Thyroid gland (tissue), 4 donors: Measurements from ENCODE around the gene EPB41. TPM values are rescaled to one million over a fixed set of nuclear protein-coding genes. Genes with fewer than 3 reads are reported as not detected.

Source experiments
- DNase-seq, 2 donors: peaks; one replicate each; pipeline ENCODE4 v3.0.0-alpha.2; 2019
- H3K27ac ChIP-seq, 3 donors: fragments of 200-600 bp; sonication (generic); 1 replicate in 2 of 3; 2 replicates in 1 of 3; pipeline ENCODE4 v1.5.1; 2016 to 2019; ENCODE audit warnings: mild to moderate bottlenecking in 1 of 3, moderate library complexity in 1 of 3
- H3K27me3 ChIP-seq: fragments of 200-600 bp; sonication (generic); one replicate; pipeline ENCODE4 v1.5.1; 2019
- H3K36me3 ChIP-seq, 2 donors: fragments of 200-600 bp; sonication (generic); one replicate each; pipeline ENCODE4 v1.5.1; 2016 to 2019
- H3K4me1 ChIP-seq, 2 donors: fragments of 200-600 bp; sonication (generic); one replicate each; pipeline ENCODE4 v1.5.1; 2017 to 2019
- H3K4me3 ChIP-seq, 3 donors: fragments of 200-600 bp; sonication (generic); replicated peaks in 1 of 3; 1 replicate in 2 of 3; 2 replicates in 1 of 3; pipeline ENCODE4 v1.5.1; 2016; ENCODE audit warnings: mild to moderate bottlenecking in 1 of 3
- H3K9me3 ChIP-seq: fragments of 200-600 bp; sonication (generic); one replicate; pipeline ENCODE4 v1.5.1; 2017
- CTCF ChIP-seq, 6 experiments: fragments of 200-600 bp in 3 of 6; fragments of 450-650 bp in 3 of 6; sonication (generic) in 3 of 6; IDR thresholded peaks; one replicate each; pipeline ENCODE4 v1.5.1; 2016 to 2019; ENCODE audit warnings: antibody characterized with exemption in 6 of 6, mild to moderate bottlenecking in 2 of 6, inconsistent platforms in 1 of 6, moderate library complexity in 1 of 6
- POLR2A ChIP-seq, 2 donors: fragments of 450-650 bp; IDR thresholded peaks; one replicate each; pipeline ENCODE4 v1.6.1; 2017; ENCODE audit warnings: antibody characterized with exemption in 2 of 2, mild to moderate bottlenecking in 2 of 2, moderate library complexity in 1 of 2
- WGBS, 2 donors: methylation state at CpG; one replicate each; pipeline ENCODE4 v1.1.5; 2017; 5-methylcytosine and 5-hydroxymethylcytosine counted together
- intact Hi-C: fragments of 100-400 bp; cut with DNase I; formaldehyde crosslinking; loops from one replicate; pipeline ENCODE4 v1.15.1; 2023
- total RNA-seq, 4 donors: library from RNA; depleted of rRNA; stranded (reverse); fragments of >200 nt; gene quantifications; one replicate each; pipeline ENCODE4 v1.2.3, GENCODE V29; 2016

Gene EPB41
- total RNA-seq, 4 donors from 2014 or later, result 59.7 to 102 (median 80.2) TPM

- Histone ChIP-seq H3K4me1 (peaks cover 12 to 17% of the 10 kb centered on the region in 2 donors), H3K4me3 (no peak overlapping the region), H3K27me3 (no peaks in the 10 kb centered on the region), H3K27ac (no peak overlapping the region), H3K36me3 (peaks cover 75 to 79% of the 10 kb centered on the region in 2 donors), H3K9me3 (no peaks in the 10 kb centered on the region)
- no peak for TF ChIP-seq CTCF (IDR thresholded peaks at IDR 0.05)
- TF ChIP-seq POLR2A (IDR thresholded peaks at IDR 0.05), result no peak
- intact Hi-C loops, result no loop called here
- WGBS, 2 donors, result 94 to 96% methylated on average over 8 of the region's 8 CpGs
- no peak for DNase-seq
These were observed 237.9 kb downstream of the EPB41 start for GRCh38 chr1:29152046-29152805.

GRCh38 chr1:29156543-29157268, 242.3 kb downstream of the EPB41 start:
- no peak overlapping the region for H3K4me3 ChIP-seq
- peaks cover 42 to 58% of the 10 kb centered on the region in 2 donors for H3K36me3 ChIP-seq
- intact Hi-C loops, result no loop called here
- peak overlapping the region in 2 of 3 donors; percentile 35 to 36 for H3K27ac ChIP-seq
- no peaks in the 10 kb centered on the region for H3K27me3 ChIP-seq
- peak in 1 of 2 donors; percentile 26 for DNase-seq
- no peak for TF ChIP-seq POLR2A (IDR thresholded peaks at IDR 0.05)
- TF ChIP-seq CTCF (IDR thresholded peaks at IDR 0.05), result no peak
- WGBS, 2 donors, result 45 to 48% methylated on average over 10 of the region's 10 CpGs
- no peaks in the 10 kb centered on the region for H3K9me3 ChIP-seq
- H3K4me1 ChIP-seq, result peaks cover 17 to 23% of the 10 kb centered on the region in 2 donors

- no peak overlapping the region for H3K4me3 ChIP-seq
- WGBS, 2 donors, result 69% methylated on average over 3 of the region's 3 CpGs
- TF ChIP-seq POLR2A (IDR thresholded peaks at IDR 0.05) (no peak), CTCF (IDR thresholded peaks at IDR 0.05) (no peak)
- no peak for DNase-seq
- no peaks in the 10 kb centered on the region for H3K27me3 ChIP-seq
- intact Hi-C loops, result no loop called here
- H3K27ac ChIP-seq, result peak overlapping the region in 1 of 3 donors; percentile 36
- no peaks in the 10 kb centered on the region for H3K9me3 ChIP-seq
- H3K36me3 ChIP-seq, result peaks cover 38 to 52% of the 10 kb centered on the region in 2 donors
- H3K4me1 ChIP-seq, result peaks cover 20 to 23% of the 10 kb centered on the region in 2 donors
These were observed 242.9 kb downstream of the EPB41 start for GRCh38 chr1:29157269-29157601.

- intact Hi-C loops, result no loop called here
- TF ChIP-seq CTCF (IDR thresholded peaks at IDR 0.05) (no peak), POLR2A (IDR thresholded peaks at IDR 0.05) (no peak)
- no peaks in the 10 kb centered on the region for H3K27me3 ChIP-seq
- H3K4me1 ChIP-seq, result peaks cover 23 to 24% of the 10 kb centered on the region in 2 donors
- no peak overlapping the region for H3K27ac ChIP-seq
- 82 to 83% methylated on average over 3 of the region's 3 CpGs for WGBS, 2 donors
- no peak for DNase-seq
- H3K9me3 ChIP-seq, result no peaks in the 10 kb centered on the region
- no peak overlapping the region for H3K4me3 ChIP-seq
- peaks cover 14 to 27% of the 10 kb centered on the region in 2 donors for H3K36me3 ChIP-seq
These were observed 245.4 kb downstream of the EPB41 start for GRCh38 chr1:29159773-29160172.

GRCh38 chr1:29162025-29162424, 247.7 kb downstream of the EPB41 start:
- H3K9me3 ChIP-seq, result no peaks in the 10 kb centered on the region
- H3K4me3 ChIP-seq, result no peak overlapping the region
- intact Hi-C loops, result no loop called here
- no peak for DNase-seq
- WGBS, 2 donors, result 59 to 64% methylated on average over 4 of the region's 4 CpGs
- H3K27me3 ChIP-seq, result no peaks in the 10 kb centered on the region
- no peak for TF ChIP-seq CTCF (IDR thresholded peaks at IDR 0.05)
- TF ChIP-seq POLR2A (IDR thresholded peaks at IDR 0.05), result no peak
- H3K27ac ChIP-seq, result no peak overlapping the region
- peaks cover 22 to 30% of the 10 kb centered on the region in 2 donors for H3K4me1 ChIP-seq
- H3K36me3 ChIP-seq, result peaks cover 11 to 22% of the 10 kb centered on the region in 2 donors
